ENCODE measurements around the gene E2F8. TPM values are rescaled to one million over a fixed set of nuclear protein-coding genes. Genes with fewer than 3 reads are reported as not detected.

E2F8 gene, protein sequence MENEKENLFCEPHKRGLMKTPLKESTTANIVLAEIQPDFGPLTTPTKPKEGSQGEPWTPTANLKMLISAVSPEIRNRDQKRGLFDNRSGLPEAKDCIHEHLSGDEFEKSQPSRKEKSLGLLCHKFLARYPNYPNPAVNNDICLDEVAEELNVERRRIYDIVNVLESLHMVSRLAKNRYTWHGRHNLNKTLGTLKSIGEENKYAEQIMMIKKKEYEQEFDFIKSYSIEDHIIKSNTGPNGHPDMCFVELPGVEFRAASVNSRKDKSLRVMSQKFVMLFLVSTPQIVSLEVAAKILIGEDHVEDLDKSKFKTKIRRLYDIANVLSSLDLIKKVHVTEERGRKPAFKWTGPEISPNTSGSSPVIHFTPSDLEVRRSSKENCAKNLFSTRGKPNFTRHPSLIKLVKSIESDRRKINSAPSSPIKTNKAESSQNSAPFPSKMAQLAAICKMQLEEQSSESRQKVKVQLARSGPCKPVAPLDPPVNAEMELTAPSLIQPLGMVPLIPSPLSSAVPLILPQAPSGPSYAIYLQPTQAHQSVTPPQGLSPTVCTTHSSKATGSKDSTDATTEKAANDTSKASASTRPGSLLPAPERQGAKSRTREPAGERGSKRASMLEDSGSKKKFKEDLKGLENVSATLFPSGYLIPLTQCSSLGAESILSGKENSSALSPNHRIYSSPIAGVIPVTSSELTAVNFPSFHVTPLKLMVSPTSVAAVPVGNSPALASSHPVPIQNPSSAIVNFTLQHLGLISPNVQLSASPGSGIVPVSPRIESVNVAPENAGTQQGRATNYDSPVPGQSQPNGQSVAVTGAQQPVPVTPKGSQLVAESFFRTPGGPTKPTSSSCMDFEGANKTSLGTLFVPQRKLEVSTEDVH
- total RNA-seq (10 to 100 TPM; 12.7 to 16.5 TPM), polyA plus RNA-seq (0.16 TPM)

DNA sequence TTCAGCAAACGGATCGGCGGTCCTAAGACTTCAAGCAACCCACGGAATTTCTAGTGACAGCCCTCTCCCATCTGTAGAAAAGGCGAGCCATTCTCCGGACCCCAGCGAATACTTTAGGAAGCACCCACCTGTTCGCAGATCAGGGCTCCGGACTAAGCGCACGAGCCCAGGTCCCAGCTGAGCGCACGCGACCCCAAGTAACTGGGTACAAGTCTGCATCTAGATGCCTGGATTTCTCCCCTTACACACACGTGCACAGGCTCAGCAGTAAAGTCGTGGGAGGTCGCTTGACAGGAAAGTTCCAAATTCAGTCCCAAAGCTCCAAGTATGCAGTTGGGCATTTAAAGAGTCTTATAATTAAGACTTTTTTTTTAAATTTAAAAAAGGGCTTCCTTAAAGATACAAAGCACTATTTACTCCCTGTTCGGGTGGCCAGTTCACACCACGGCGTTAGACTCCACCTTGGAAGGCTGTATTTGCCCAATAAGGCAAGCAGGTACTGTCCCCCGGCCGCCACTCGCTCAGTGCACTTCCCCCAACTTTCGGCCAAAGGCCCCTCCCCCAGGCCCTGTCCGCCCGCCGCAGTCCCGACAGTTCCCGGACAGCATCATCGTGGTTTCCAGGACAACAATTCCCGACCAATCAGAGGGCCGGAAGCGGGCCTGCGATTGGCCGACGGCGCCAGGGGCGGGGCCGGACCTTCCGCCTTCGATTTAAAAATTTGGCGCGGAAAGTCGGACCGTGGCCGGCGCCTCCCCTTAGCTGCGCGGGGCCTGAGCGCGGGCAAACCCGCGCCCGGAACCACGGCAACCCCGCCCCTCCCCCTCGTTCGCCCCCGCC, at the start of gene E2F8:
Gene E2F8 (minus strand): TSS at position 526 of the 840 bp plus-strand sequence. CDS start 824 bp downstream, outside the sequence.
- H3K36me3 Mint-ChIP-seq: peaks cover 0 to 2% (median 0%) of the 10 kb centered on the region in 3 donors
- POLR2A ChIA-PET: no interaction called here
- H3K9me3 ChIP-seq (ENCODE audit: low read length): no peaks in the 10 kb centered on the region
- DNase-seq: peak; percentile 62 to 81 (median 73)
- peak within 1 kb of the TSS; percentile 88 to 96 (median 90) for H3K4me3 Mint-ChIP-seq
- H3K4me1 Mint-ChIP-seq: peaks cover 12 to 29% (median 28%) of the 10 kb centered on the region in 3 donors
- H3K27me3 ChIP-seq (ENCODE audit: insufficient read depth, low read length, poor library complexity, severe bottlenecking): peaks cover 29% of the 10 kb centered on the region
- H3K27ac ChIP-seq (ENCODE audit: low read depth, low read length): peak within 1 kb of the TSS; percentile 5
- peaks cover 9% of the 10 kb centered on the region for H3K4me1 ChIP-seq (ENCODE audit: insufficient read depth, low read length)
- peaks cover 29 to 46% of the 10 kb centered on the region in 2 donors for H3K27me3 Mint-ChIP-seq
- CTCF ChIA-PET: no interaction called here
- H3K4me3 ChIP-seq (ENCODE audit: low read length): peak within 1 kb of the TSS; percentile 74
- no peaks in the 10 kb centered on the region for H3K36me3 ChIP-seq (ENCODE audit: insufficient read depth, low read length)
- no peaks in the 10 kb centered on the region for H3K9me3 Mint-ChIP-seq
- H3K27ac Mint-ChIP-seq: peak within 1 kb of the TSS in 6 of 8 donors; percentile 4 to 93 (median 66)

DNA sequence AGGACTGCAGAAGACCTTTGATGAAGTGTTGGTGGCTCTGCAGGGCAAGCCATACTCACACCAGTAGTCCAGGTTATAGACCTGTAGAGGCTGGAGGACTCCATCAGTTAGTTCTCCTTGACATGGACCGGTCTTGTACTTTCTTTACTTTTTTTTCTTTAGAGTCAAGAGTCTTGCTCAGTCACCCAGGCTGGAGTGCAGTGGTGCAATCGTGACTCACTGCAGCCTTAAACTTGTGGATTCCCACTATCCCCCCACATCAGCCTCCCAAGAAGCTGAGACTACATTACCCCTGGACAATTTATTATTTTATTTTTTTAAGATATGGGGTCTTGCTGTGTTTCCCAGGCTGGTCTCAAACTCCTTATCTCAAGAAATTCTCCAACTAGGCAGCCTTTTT, 49.6 kb upstream of the E2F8 start:
- no peak overlapping the region for H3K27ac Mint-ChIP-seq
- POLR2A ChIA-PET: no interaction called here
- no peak overlapping the region for H3K4me3 Mint-ChIP-seq
- Histone ChIP-seq H3K4me1 (ENCODE audit: insufficient read depth, low read length) (no peaks in the 10 kb centered on the region), H3K9me3 (ENCODE audit: low read length) (no peaks in the 10 kb centered on the region), H3K36me3 (ENCODE audit: insufficient read depth, low read length) (no peaks in the 10 kb centered on the region), H3K27me3 (ENCODE audit: insufficient read depth, low read length, poor library complexity, severe bottlenecking) (no peaks in the 10 kb centered on the region), H3K27ac (ENCODE audit: low read depth, low read length) (no peak overlapping the region), H3K4me3 (ENCODE audit: low read length) (no peak overlapping the region)
- H3K4me1 Mint-ChIP-seq: peaks cover 0 to 4% (median 0%) of the 10 kb centered on the region in 3 donors
- H3K27me3 Mint-ChIP-seq: no peaks in the 10 kb centered on the region
- H3K9me3 Mint-ChIP-seq: no peaks in the 10 kb centered on the region
- CTCF ChIA-PET: no interaction called here
- H3K36me3 Mint-ChIP-seq: no peaks in the 10 kb centered on the region
- DNase-seq: no peak

- Histone ChIP-seq H3K27me3 (ENCODE audit: insufficient read depth, low read length, poor library complexity, severe bottlenecking) (no peaks in the 10 kb centered on the region), H3K9me3 (ENCODE audit: low read length) (no peaks in the 10 kb centered on the region), H3K4me1 (ENCODE audit: insufficient read depth, low read length) (peaks cover 15% of the 10 kb centered on the region), H3K4me3 (ENCODE audit: low read length) (no peak overlapping the region), H3K36me3 (ENCODE audit: insufficient read depth, low read length) (no peaks in the 10 kb centered on the region), H3K27ac (ENCODE audit: low read depth, low read length) (no peak overlapping the region)
- Mint-ChIP-seq H3K27ac (peak overlapping the region in 1 of 8 donors; percentile 20), H3K4me3 (no peak overlapping the region), H3K4me1 (peaks cover 20 to 24% (median 20%) of the 10 kb centered on the region in 3 donors), H3K36me3 (no peaks in the 10 kb centered on the region), H3K27me3 (no peaks in the 10 kb centered on the region), H3K9me3 (no peaks in the 10 kb centered on the region)
- ChIA-PET POLR2A (no interaction called here), CTCF (no interaction called here)
- no peak for DNase-seq
These were observed 47.5 kb upstream of the E2F8 start for GRCh38 chr11:19288256-19288655.

DNA sequence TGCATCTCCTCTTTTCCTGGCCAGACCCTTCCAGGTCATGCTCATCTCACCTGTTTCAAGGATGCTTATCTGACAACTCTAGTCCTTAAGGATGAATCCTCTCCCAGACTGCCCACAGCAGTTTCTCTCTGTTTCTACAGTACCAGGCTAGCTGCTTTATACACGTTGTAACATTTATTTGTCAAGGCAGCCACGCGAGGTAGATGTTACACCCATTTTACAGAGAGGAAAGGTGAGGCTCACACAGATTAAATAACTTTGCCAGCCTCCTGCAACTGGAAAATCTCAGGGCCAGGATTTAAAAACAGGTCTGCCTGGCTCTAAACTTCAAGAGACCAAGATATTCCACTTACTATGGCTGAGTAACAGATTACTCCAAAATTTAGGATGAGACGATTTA, 45.7 kb upstream of the E2F8 start:
- Mint-ChIP-seq H3K4me3 (no peak overlapping the region), H3K9me3 (no peaks in the 10 kb centered on the region), H3K4me1 (peaks cover 28 to 39% (median 31%) of the 10 kb centered on the region in 3 donors), H3K36me3 (no peaks in the 10 kb centered on the region), H3K27me3 (no peaks in the 10 kb centered on the region), H3K27ac (peak overlapping the region in 2 of 8 donors; percentile 15 to 17)
- H3K4me3 ChIP-seq (ENCODE audit: low read length): no peak overlapping the region
- H3K4me1 ChIP-seq (ENCODE audit: insufficient read depth, low read length): peaks cover 16% of the 10 kb centered on the region
- no peaks in the 10 kb centered on the region for H3K36me3 ChIP-seq (ENCODE audit: insufficient read depth, low read length)
- H3K27ac ChIP-seq (ENCODE audit: low read depth, low read length): no peak overlapping the region
- no peaks in the 10 kb centered on the region for H3K9me3 ChIP-seq (ENCODE audit: low read length)
- POLR2A ChIA-PET: no interaction called here
- no peak for DNase-seq
- CTCF ChIA-PET: no interaction called here
- H3K27me3 ChIP-seq (ENCODE audit: insufficient read depth, low read length, poor library complexity, severe bottlenecking): no peaks in the 10 kb centered on the region

GRCh38 chr11:19284881-19285280, 44.1 kb upstream of the E2F8 start:
- Histone ChIP-seq H3K36me3 (ENCODE audit: insufficient read depth, low read length) (no peaks in the 10 kb centered on the region), H3K27ac (ENCODE audit: low read depth, low read length) (no peak overlapping the region), H3K27me3 (ENCODE audit: insufficient read depth, low read length, poor library complexity, severe bottlenecking) (no peaks in the 10 kb centered on the region), H3K9me3 (ENCODE audit: low read length) (no peaks in the 10 kb centered on the region), H3K4me3 (ENCODE audit: low read length) (no peak overlapping the region), H3K4me1 (ENCODE audit: insufficient read depth, low read length) (peaks cover 24% of the 10 kb centered on the region)
- CTCF ChIA-PET: interaction anchor here (1.2 kb wide), 1 partner anchor 11 kb away, joined by 3 read pairs; no protein-coding TSS in a partner anchor
- DNase-seq: no peak
- peaks cover 39 to 54% (median 45%) of the 10 kb centered on the region in 3 donors for H3K4me1 Mint-ChIP-seq
- POLR2A ChIA-PET: no interaction called here
- no peaks in the 10 kb centered on the region for H3K36me3 Mint-ChIP-seq
- no peaks in the 10 kb centered on the region for H3K9me3 Mint-ChIP-seq
- no peak overlapping the region for H3K4me3 Mint-ChIP-seq
- H3K27me3 Mint-ChIP-seq: no peaks in the 10 kb centered on the region
- H3K27ac Mint-ChIP-seq: peak overlapping the region in 1 of 8 donors; percentile 44

DNA sequence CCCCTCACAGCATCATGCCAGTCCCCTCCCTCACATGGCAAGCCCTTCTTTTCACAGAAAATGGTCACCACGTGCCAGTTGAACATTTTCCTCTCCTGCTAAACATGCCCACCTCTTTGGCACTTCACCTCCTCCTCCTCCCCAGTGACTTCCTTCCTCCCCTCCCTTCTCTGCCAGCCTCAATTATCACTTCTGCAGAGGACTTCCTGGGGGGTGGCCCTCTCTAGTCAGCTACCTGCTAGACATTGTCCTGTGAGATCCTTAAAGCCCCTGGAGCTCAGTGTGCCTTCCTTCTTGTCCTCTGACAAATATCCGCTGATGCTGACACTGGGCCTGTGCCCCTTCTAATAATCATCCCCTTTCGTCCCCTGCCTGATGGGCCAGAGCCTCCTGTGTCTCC, 43.2 kb upstream of the E2F8 start:
- peak in 1 of 5 donors; percentile 10 for DNase-seq
- peaks cover 30% of the 10 kb centered on the region for H3K4me1 ChIP-seq (ENCODE audit: insufficient read depth, low read length)
- H3K9me3 Mint-ChIP-seq: no peaks in the 10 kb centered on the region
- no peaks in the 10 kb centered on the region for H3K27me3 Mint-ChIP-seq
- H3K36me3 Mint-ChIP-seq: no peaks in the 10 kb centered on the region
- H3K27me3 ChIP-seq (ENCODE audit: insufficient read depth, low read length, poor library complexity, severe bottlenecking): no peaks in the 10 kb centered on the region
- no peak overlapping the region for H3K27ac ChIP-seq (ENCODE audit: low read depth, low read length)
- H3K27ac Mint-ChIP-seq: peak overlapping the region; percentile 10 to 91 (median 62)
- H3K4me3 Mint-ChIP-seq: peak overlapping the region in 6 of 7 donors; percentile 20 to 80 (median 36)
- peaks cover 48 to 63% (median 54%) of the 10 kb centered on the region in 3 donors for H3K4me1 Mint-ChIP-seq
- POLR2A ChIA-PET: no interaction called here
- H3K4me3 ChIP-seq (ENCODE audit: low read length): no peak overlapping the region
- CTCF ChIA-PET: interaction anchor here (1.2 kb wide), 1 partner anchor 10 kb away, joined by 3 read pairs; no protein-coding TSS in a partner anchor
- no peaks in the 10 kb centered on the region for H3K36me3 ChIP-seq (ENCODE audit: insufficient read depth, low read length)
- H3K9me3 ChIP-seq (ENCODE audit: low read length): no peaks in the 10 kb centered on the region

GRCh38 chr11:19281555-19281954, 40.8 kb upstream of the E2F8 start:
- no peak for DNase-seq
- Mint-ChIP-seq H3K27me3 (no peaks in the 10 kb centered on the region), H3K4me3 (peak overlapping the region in 4 of 7 donors; percentile 67 to 93 (median 74)), H3K27ac (peak overlapping the region in 3 of 8 donors; percentile 15 to 82 (median 48)), H3K36me3 (no peaks in the 10 kb centered on the region), H3K4me1 (peaks cover 50 to 66% (median 54%) of the 10 kb centered on the region in 3 donors), H3K9me3 (no peaks in the 10 kb centered on the region)
- H3K27me3 ChIP-seq (ENCODE audit: insufficient read depth, low read length, poor library complexity, severe bottlenecking): no peaks in the 10 kb centered on the region
- H3K4me3 ChIP-seq (ENCODE audit: low read length): no peak overlapping the region
- no peaks in the 10 kb centered on the region for H3K36me3 ChIP-seq (ENCODE audit: insufficient read depth, low read length)
- H3K4me1 ChIP-seq (ENCODE audit: insufficient read depth, low read length): peaks cover 30% of the 10 kb centered on the region
- CTCF ChIA-PET: interaction anchor here (0.8 to 0.9 kb wide), 2 partner anchors 22 to 32 kb away, joined by 3 to 5 read pairs; no protein-coding TSS in a partner anchor
- POLR2A ChIA-PET: no interaction called here
- no peak overlapping the region for H3K27ac ChIP-seq (ENCODE audit: low read depth, low read length)
- no peaks in the 10 kb centered on the region for H3K9me3 ChIP-seq (ENCODE audit: low read length)

Measured in CD8-positive, alpha-beta memory T cell (primary cell).